IMR-90 (cell line): Measurements from ENCODE around the gene CCDC60. TPM values are rescaled to one million over a fixed set of nuclear protein-coding genes. Genes with fewer than 3 reads are reported as not detected.

Experiments used
- ATAC-seq: fragments of 200-7000 bp; cut with Tn5 transposase; 2 replicates; pipeline ENCODE4 v1.9.1; 2020; ENCODE audit warnings: low read depth, mild to moderate bottlenecking, moderate library complexity
- BruUV-seq: library from RNA; stranded (reverse); fragments of 400-500 nt; replicated peaks from 2 replicates; lab custom pipeline; 2021; lab: Mats Ljungman, UMichigan
- CTCF ChIA-PET: fragments of 300-600 bp; formaldehyde crosslinking; extraction: SDS; loops from one replicate; lab custom pipeline; 2021; ENCODE audit warnings: antibody characterized with exemption; lab: Yijun Ruan, JAX
- POLR2A ChIA-PET: fragments of 300-600 bp; sonication (Branson Sonifier 250); formaldehyde crosslinking; loops from one replicate; lab custom pipeline; 2022; ENCODE audit warnings: antibody characterized with exemption; ENCODE audit not compliant: unreplicated experiment; lab: Charles Lee
- DNase-seq: peaks from one replicate; pipeline ENCODE4 v3.0.0; 2013
- H2AFZ ChIP-seq: replicated peaks from 2 replicates; pipeline ENCODE3; 2013; ENCODE audit warnings: low read length, mild to moderate bottlenecking; ENCODE audit not compliant: poor library complexity
- H2AK5ac ChIP-seq: 2 replicates; pipeline ENCODE4 v1.6.1; 2013; ENCODE audit warnings: low read depth, low read length, inconsistent platforms
- H2AK9ac ChIP-seq: replicated peaks from 2 replicates; pipeline ENCODE3; 2013; ENCODE audit warnings: mild to moderate bottlenecking, low read depth, low read length, moderate library complexity; ENCODE audit not compliant: poor library complexity
- H2BK120ac ChIP-seq: 2 replicates; pipeline ENCODE4 v1.6.1; 2013; ENCODE audit warnings: low read depth, low read length, inconsistent platforms
- H2BK15ac ChIP-seq: 3 replicates; pipeline ENCODE4 v1.6.1; 2013; ENCODE audit warnings: low read depth, low read length, inconsistent platforms
- H2BK20ac ChIP-seq: 2 replicates; pipeline ENCODE4 v1.6.1; 2013; ENCODE audit warnings: low read depth, mild to moderate bottlenecking, inconsistent platforms, low read length, moderate library complexity
- H2BK5ac ChIP-seq: 2 replicates; pipeline ENCODE4 v1.6.1; 2013; ENCODE audit warnings: mild to moderate bottlenecking, low read depth, low read length, inconsistent platforms; ENCODE audit not compliant: poor library complexity, severe bottlenecking
- H3K14ac ChIP-seq: replicated peaks from 2 replicates; pipeline ENCODE4 v1.6.1; 2013; ENCODE audit warnings: low read depth, low read length, inconsistent platforms
- H3K18ac ChIP-seq: 2 replicates; pipeline ENCODE4 v1.6.1; 2013; ENCODE audit warnings: low read depth, low read length, control low read depth
- H3K23ac ChIP-seq: 2 replicates; pipeline ENCODE4 v1.6.1; 2013; ENCODE audit warnings: low read depth, low read length, inconsistent platforms
- H3K27ac ChIP-seq: 2 replicates; pipeline ENCODE4 v1.5.1; 2013; ENCODE audit warnings: mild to moderate bottlenecking, control low read depth, low read length; ENCODE audit not compliant: insufficient read depth
- H3K27me3 ChIP-seq: 2 replicates; pipeline ENCODE4 v1.6.1; 2013; ENCODE audit warnings: low read length; ENCODE audit not compliant: control insufficient read depth, insufficient read depth
- H3K36me3 ChIP-seq: 2 replicates; pipeline ENCODE4 v1.6.1; 2013; ENCODE audit warnings: low read length, mixed read lengths; ENCODE audit not compliant: control insufficient read depth, insufficient read depth
- H3K4ac ChIP-seq: 2 replicates; pipeline ENCODE4 v1.6.1; 2013; ENCODE audit warnings: low read depth, low read length, inconsistent platforms
- H3K4me1 ChIP-seq: 2 replicates; pipeline ENCODE4 v1.6.1; 2013; ENCODE audit warnings: low read length, mixed read lengths; ENCODE audit not compliant: control insufficient read depth, insufficient read depth
- H3K4me2 ChIP-seq: 2 replicates; pipeline ENCODE4 v1.6.1; 2013; ENCODE audit warnings: low read depth, mild to moderate bottlenecking, control low read depth, low read length, moderate library complexity
- H3K4me3 ChIP-seq: 2 replicates; pipeline ENCODE4 v1.5.1; 2013; ENCODE audit warnings: low read depth, mild to moderate bottlenecking, control low read depth, low read length, moderate library complexity; ENCODE audit not compliant: insufficient read depth
- H3K56ac ChIP-seq: 2 replicates; pipeline ENCODE4 v1.6.1; 2013; ENCODE audit warnings: low read length, inconsistent platforms; ENCODE audit not compliant: insufficient read depth; ENCODE audit errors: extremely low read depth
- H3K79me1 ChIP-seq, 2 experiments: 2 replicates each; pipeline ENCODE4 v1.6.1; 2013; ENCODE audit warnings: low read length in 2 of 2, inconsistent platforms in 1 of 2, low read depth in 1 of 2
- H3K9ac ChIP-seq: 2 replicates; pipeline ENCODE4 v1.6.1; 2013; ENCODE audit warnings: low read depth, low read length, control low read depth
- H3K9me1 ChIP-seq: 2 replicates; pipeline ENCODE4 v1.6.1; 2013; ENCODE audit warnings: low read length, inconsistent platforms; ENCODE audit not compliant: insufficient read depth
- H3K9me3 ChIP-seq: 2 replicates; pipeline ENCODE4 v1.6.1; 2013; ENCODE audit warnings: low read length; ENCODE audit not compliant: control insufficient read depth, insufficient read depth
- H4K20me1 ChIP-seq: 2 replicates; pipeline ENCODE4 v1.6.1; 2013; ENCODE audit warnings: low read length, inconsistent platforms; ENCODE audit not compliant: insufficient read depth
- H4K5ac ChIP-seq: 2 replicates; pipeline ENCODE4 v1.6.1; 2013; ENCODE audit warnings: mild to moderate bottlenecking, low read depth, low read length, control low read depth
- H4K8ac ChIP-seq, 2 experiments: 2 replicates each; pipeline ENCODE4 v1.6.1; 2013; ENCODE audit warnings: low read depth in 2 of 2, low read length in 2 of 2, control low read depth in 1 of 2, inconsistent platforms in 1 of 2
- H4K91ac ChIP-seq: 2 replicates; pipeline ENCODE4 v1.6.1; 2013; ENCODE audit warnings: low read depth, low read length, inconsistent platforms; ENCODE audit not compliant: insufficient read depth
- CEBPB ChIP-seq: IDR thresholded peaks from 2 replicates; pipeline ENCODE4 v1.6.1; 2012; ENCODE audit warnings: low read depth, low read length, improper control_type of control experiment
- ELK1 ChIP-seq: fragments of 150-350 bp; IDR thresholded peaks from 2 replicates; pipeline ENCODE4 v1.6.1; 2016; ENCODE audit warnings: low read depth, mild to moderate bottlenecking, low read length, moderate library complexity, borderline replicate concordance
- FOS ChIP-seq: fragments of 150-350 bp; IDR thresholded peaks from 2 replicates; pipeline ENCODE4 v1.6.1; 2016; ENCODE audit warnings: low read depth, low read length
- MAZ ChIP-seq: IDR thresholded peaks from 2 replicates; pipeline ENCODE4 v1.6.1; 2012; ENCODE audit warnings: low read depth, mild to moderate bottlenecking, low read length, improper control_type of control experiment, moderate library complexity, borderline replicate concordance
- POLR2A ChIP-seq: IDR thresholded peaks from 2 replicates; pipeline ENCODE4 v1.6.1; 2012; ENCODE audit warnings: mild to moderate bottlenecking, low read depth, low read length
- RCOR1 ChIP-seq: IDR thresholded peaks from 2 replicates; pipeline ENCODE4 v1.6.1; 2012; ENCODE audit warnings: mild to moderate bottlenecking, low read length, improper control_type of control experiment; ENCODE audit not compliant: insufficient replicate concordance
- USF2 ChIP-seq: fragments of 150-350 bp; IDR thresholded peaks from 2 replicates; pipeline ENCODE4 v1.6.1; 2017; ENCODE audit warnings: mild to moderate bottlenecking, antibody characterized with exemption, low read length, low read depth
- WGBS, 2 experiments: methylation state at CpG; one replicate each; pipeline versions ENCODE4 v1.1.5 to v1.1.7; 2013; ENCODE audit warnings: missing lambda C conversion rate in 2 of 2; ENCODE audit not compliant: insufficient read length in 1 of 2; ENCODE audit errors: extremely low coverage in 2 of 2; 5-methylcytosine and 5-hydroxymethylcytosine counted together
- dilution Hi-C: fragments of 300-500 bp; cut with HindIII; formaldehyde crosslinking; loops from one replicate; pipeline ENCODE4 v1.14.3; 2018; ENCODE audit warnings: low sequenced_read_pairs; ENCODE audit not compliant: unreplicated experiment
- in situ Hi-C: fragments of 300-500 bp; cut with MboI; formaldehyde crosslinking; loops from 3 replicates; pipeline ENCODE4 v1.14.3; 2019; ENCODE audit warnings: low sequenced_read_pairs, inconsistent platforms, mixed read lengths
- intact Hi-C: fragments of 100-400 bp; cut with micrococcal nuclease; formaldehyde crosslinking; loops from 2 replicates; pipeline ENCODE4 v1.10.0; 2022
- polyA plus RNA-seq, 3 experiments: library from polyadenylated mRNA; depleted of rRNA; stranded (reverse); fragments of >200 nt; gene quantifications; 2 replicates each; pipeline ENCODE4 v1.2.3, GENCODE V29; 2012; ENCODE audit warnings: low replicate concordance in 1 of 3
- total RNA-seq: library from RNA; depleted of rRNA; stranded (reverse); fragments of >200 nt; gene quantifications from 2 replicates; pipeline ENCODE4 v1.2.3, GENCODE V29; 2012

Gene CCDC60
- total and polyA plus RNA-seq, 2 of the 4 experiments (the other 2 are of a cell fraction) = not detected

- Histone ChIP-seq H3K23ac (no peak overlapping the region), H3K9ac (no peak overlapping the region), H2BK5ac (no peak overlapping the region), H2AFZ (no peak overlapping the region), H3K9me3 (peaks cover 13% of the 10 kb centered on the region), H3K27ac (no peak overlapping the region), H3K18ac (no peak overlapping the region), H4K91ac (no peak overlapping the region), H3K4me1 (no peaks in the 10 kb centered on the region), H3K4me3 (no peak overlapping the region), H4K5ac (no peak overlapping the region), H3K14ac (no peak overlapping the region), H3K9me1 (no peaks in the 10 kb centered on the region), H4K8ac (no peak overlapping the region), H2AK5ac (no peak overlapping the region), H2AK9ac (no peak overlapping the region), H3K4me2 (no peak overlapping the region), H3K36me3 (no peaks in the 10 kb centered on the region), H4K20me1 (no peaks in the 10 kb centered on the region), H2BK120ac (no peak overlapping the region), H2BK15ac (no peak overlapping the region), H2BK20ac (no peak overlapping the region), H3K4ac (no peak overlapping the region), H3K27me3 (no peaks in the 10 kb centered on the region), H3K79me1 (no peaks in the 10 kb centered on the region), H3K56ac (no peak overlapping the region)
- BruUV-seq = no TSS peak
- TF ChIP-seq FOS (no peak), POLR2A (no peak), CEBPB (no peak), ELK1 (no peak), MAZ (no peak), USF2 (no peak), RCOR1 (no peak)
- POLR2A ChIA-PET = no interaction called here
- intact Hi-C loops (no loop called here), dilution Hi-C loops (no loop called here), in situ Hi-C loops (no loop called here)
- no CpG with 5 or more reads among the region's 6 CpGs for WGBS, 2 experiments
- DNase-seq (no peak), ATAC-seq (no peak)
- CTCF ChIA-PET = no interaction called here
These were observed 31.5 kb downstream of the CCDC60 start for GRCh38 chr12:119366007-119366406.
